Panc1 (cell line): ENCODE results near the gene ABAT.

Source experiments
- CTCF ChIP-seq: fragments of 450-650 bp; IDR thresholded peaks from 2 replicates; pipeline ENCODE4 v1.5.1; 2017; ENCODE audit warnings: mild to moderate bottlenecking
- POLR2AphosphoS5 ChIP-seq: IDR thresholded peaks from 2 replicates; pipeline ENCODE4 v1.6.1; 2012; ENCODE audit warnings: mild to moderate bottlenecking, low read depth, low read length, moderate library complexity
- REST ChIP-seq, 2 experiments: IDR thresholded peaks; 2 replicates each; pipeline ENCODE4 v1.6.1; 2011 to 2012; ENCODE audit warnings: low read depth in 2 of 2, control low read depth in 1 of 2, low read length in 1 of 2, mild to moderate bottlenecking in 1 of 2, moderate library complexity in 1 of 2; ENCODE audit not compliant: insufficient read depth in 1 of 2

GRCh38 chr16:8741636-8742035, 67.2 kb downstream of the ABAT start:
- TF ChIP-seq CTCF (no peak), POLR2AphosphoS5 (no peak), REST (IDR thresholded peaks at IDR 0.05; ENCODE audit: insufficient read depth in 1 of 2, low read depth in 2 of 2, low read length in 1 of 2) (no peak)
